Measurements from ENCODE around the gene RASGRP3.

DNA sequence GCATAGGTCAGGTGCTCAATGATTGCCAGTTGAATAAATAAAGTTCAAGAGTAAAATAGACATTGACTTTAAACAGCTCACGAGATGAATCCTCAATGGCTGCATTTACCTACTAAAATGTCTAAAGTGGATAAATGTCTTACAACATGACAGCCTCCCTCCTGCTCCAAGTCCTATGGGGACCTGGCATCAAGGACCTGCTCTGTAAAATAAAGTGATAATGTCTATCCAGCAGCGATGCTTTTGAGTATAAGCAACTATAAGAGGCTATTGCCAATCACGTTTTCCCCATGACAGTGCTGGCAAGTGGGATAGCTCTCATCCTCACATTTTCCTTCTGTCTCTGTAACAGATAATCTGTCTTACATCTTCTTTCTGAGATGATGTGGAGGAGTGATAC, 37.0 kb downstream of the RASGRP3 start:
- no peak for TF ChIP-seq POLR2A (IDR thresholded peaks at IDR 0.05; ENCODE audit: low read depth)
- TF ChIP-seq, protein P1, sequence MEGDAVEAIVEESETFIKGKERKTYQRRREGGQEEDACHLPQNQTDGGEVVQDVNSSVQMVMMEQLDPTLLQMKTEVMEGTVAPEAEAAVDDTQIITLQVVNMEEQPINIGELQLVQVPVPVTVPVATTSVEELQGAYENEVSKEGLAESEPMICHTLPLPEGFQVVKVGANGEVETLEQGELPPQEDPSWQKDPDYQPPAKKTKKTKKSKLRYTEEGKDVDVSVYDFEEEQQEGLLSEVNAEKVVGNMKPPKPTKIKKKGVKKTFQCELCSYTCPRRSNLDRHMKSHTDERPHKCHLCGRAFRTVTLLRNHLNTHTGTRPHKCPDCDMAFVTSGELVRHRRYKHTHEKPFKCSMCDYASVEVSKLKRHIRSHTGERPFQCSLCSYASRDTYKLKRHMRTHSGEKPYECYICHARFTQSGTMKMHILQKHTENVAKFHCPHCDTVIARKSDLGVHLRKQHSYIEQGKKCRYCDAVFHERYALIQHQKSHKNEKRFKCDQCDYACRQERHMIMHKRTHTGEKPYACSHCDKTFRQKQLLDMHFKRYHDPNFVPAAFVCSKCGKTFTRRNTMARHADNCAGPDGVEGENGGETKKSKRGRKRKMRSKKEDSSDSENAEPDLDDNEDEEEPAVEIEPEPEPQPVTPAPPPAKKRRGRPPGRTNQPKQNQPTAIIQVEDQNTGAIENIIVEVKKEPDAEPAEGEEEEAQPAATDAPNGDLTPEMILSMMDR (IDR thresholded peaks at IDR 0.05): no peak
- no peak for TF ChIP-seq EP300 (IDR thresholded peaks at IDR 0.05)
